GM19455 (cell line): ENCODE measurements around the gene POLR3E.
A peak's percentile ranks its signal among the peaks of the same experiment; 100 is the strongest.
"Not testable (repeated sequence)": the region's sequence is repeated elsewhere in the genome, so short reads cannot be mapped to it uniquely, and the experiment has no call there.

Experiments used
- ATAC-seq: cut with Tn5 transposase; IDR thresholded peaks from one replicate; pipeline ENCODE4 v1.9.1; 2021; ENCODE audit not compliant: unreplicated experiment

Gene POLR3E

GRCh38 chr16:22359679-22360078 lies 62.5 kb downstream of the POLR3E start:
- ATAC-seq, result no peak

- no peak for ATAC-seq
These were observed 63.9 kb downstream of the POLR3E start for GRCh38 chr16:22360963-22361659.

GRCh38 chr16:22364241-22364640 lies 67.0 kb downstream of the POLR3E start:
- no peak for ATAC-seq

- ATAC-seq, result no peak
These were observed 69.2 kb downstream of the POLR3E start for GRCh38 chr16:22366371-22366770.

GRCh38 chr16:22366889-22367288 lies 69.7 kb downstream of the POLR3E start:
- no peak for ATAC-seq

GRCh38 chr16:22368200-22368826 lies 71.1 kb downstream of the POLR3E start:
- ATAC-seq, result not testable (repeated sequence)

GRCh38 chr16:22369221-22369811 lies 72.1 kb downstream of the POLR3E start:
- ATAC-seq, result no peak

GRCh38 chr16:22370038-22370820 lies 73.0 kb downstream of the POLR3E start:
- no peak for ATAC-seq

GRCh38 chr16:22372882-22373661 lies 75.9 kb downstream of the POLR3E start:
- no peak for ATAC-seq

GRCh38 chr16:22373662-22374310 lies 76.6 kb downstream of the POLR3E start:
- ATAC-seq, result peak; percentile 29

- peak; percentile 89 for ATAC-seq
These were observed 77.3 kb downstream of the POLR3E start, which contains the start of gene CDR2 for GRCh38 chr16:22374311-22375116. CDR2 (minus strand) TSS chr16:22374619; CDS start chr16:22374309, 310 bp downstream.

GRCh38 chr16:22375117-22375962 lies 78.1 kb downstream of the POLR3E start:
- no peak for ATAC-seq

GRCh38 chr16:22375963-22376640 lies 78.9 kb downstream of the POLR3E start:
- no peak for ATAC-seq

- ATAC-seq, result no peak
These were observed 82.4 kb downstream of the POLR3E start for GRCh38 chr16:22379656-22380055.

- ATAC-seq, result no peak
These were observed 83.3 kb downstream of the POLR3E start for GRCh38 chr16:22380529-22380928.

- ATAC-seq, result no peak
These were observed 84.2 kb downstream of the POLR3E start for GRCh38 chr16:22381392-22381791.

- no peak for ATAC-seq
These were observed 86.6 kb downstream of the POLR3E start for GRCh38 chr16:22383827-22384226.
